ENCODE measurements around the gene CALY. TPM values are rescaled to one million over a fixed set of nuclear protein-coding genes. Genes with fewer than 3 reads are reported as not detected.

CALY gene
- total RNA-seq, 1 donor from 2014 or later = 4.7 TPM

DNA sequence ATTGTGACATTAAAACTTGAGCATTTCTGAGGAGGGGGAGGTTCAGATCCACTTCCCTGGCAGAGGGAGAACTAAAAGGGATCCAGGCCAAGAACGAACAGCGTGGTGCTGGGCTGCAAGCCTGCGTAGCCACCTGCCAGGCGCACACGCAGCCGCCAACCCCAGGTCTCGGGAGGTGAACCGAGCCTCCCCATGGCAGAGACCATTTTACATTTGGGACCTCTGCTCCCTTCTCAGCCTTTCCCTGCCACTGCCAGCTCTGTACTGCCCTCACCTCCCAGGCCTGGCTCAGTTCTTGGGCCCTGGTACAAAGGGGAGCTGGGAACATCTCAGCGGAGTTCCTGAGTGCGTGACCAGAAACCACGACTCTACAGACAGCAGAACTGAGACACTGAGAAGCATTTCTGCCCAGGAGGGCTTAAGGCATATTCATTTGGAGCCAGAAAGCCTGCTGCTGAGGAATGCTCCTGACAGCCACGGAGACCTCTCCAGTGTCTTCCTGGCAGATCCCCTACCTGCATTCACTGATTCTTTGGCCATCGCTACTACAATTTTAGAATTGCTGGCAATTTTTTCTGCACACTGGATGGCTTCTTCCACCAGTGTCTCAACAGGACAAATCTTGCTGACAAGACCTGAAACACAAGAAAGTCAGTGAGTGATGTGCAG lies 28.9 kb upstream of the CALY start:
- peaks cover 3 to 61% of the 10 kb centered on the region in 2 donors for H3K36me3 ChIP-seq
- H3K4me1 ChIP-seq = no peaks in the 10 kb centered on the region
- no peak overlapping the region for H3K4me3 ChIP-seq
- H3K9me3 ChIP-seq = no peaks in the 10 kb centered on the region
- no peak for DNase-seq (ENCODE audit: extremely low spot score in 2 of 2)
- TF ChIP-seq, protein P1, sequence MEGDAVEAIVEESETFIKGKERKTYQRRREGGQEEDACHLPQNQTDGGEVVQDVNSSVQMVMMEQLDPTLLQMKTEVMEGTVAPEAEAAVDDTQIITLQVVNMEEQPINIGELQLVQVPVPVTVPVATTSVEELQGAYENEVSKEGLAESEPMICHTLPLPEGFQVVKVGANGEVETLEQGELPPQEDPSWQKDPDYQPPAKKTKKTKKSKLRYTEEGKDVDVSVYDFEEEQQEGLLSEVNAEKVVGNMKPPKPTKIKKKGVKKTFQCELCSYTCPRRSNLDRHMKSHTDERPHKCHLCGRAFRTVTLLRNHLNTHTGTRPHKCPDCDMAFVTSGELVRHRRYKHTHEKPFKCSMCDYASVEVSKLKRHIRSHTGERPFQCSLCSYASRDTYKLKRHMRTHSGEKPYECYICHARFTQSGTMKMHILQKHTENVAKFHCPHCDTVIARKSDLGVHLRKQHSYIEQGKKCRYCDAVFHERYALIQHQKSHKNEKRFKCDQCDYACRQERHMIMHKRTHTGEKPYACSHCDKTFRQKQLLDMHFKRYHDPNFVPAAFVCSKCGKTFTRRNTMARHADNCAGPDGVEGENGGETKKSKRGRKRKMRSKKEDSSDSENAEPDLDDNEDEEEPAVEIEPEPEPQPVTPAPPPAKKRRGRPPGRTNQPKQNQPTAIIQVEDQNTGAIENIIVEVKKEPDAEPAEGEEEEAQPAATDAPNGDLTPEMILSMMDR (IDR thresholded peaks at IDR 0.05) = no peak
- TF ChIP-seq POLR2A (IDR thresholded peaks at IDR 0.05) (no peak), POLR2AphosphoS5 (IDR thresholded peaks at IDR 0.05; ENCODE audit: insufficient read depth in 1 of 2, low read depth in 1 of 2) (no peak)
- H3K27me3 ChIP-seq = no peaks in the 10 kb centered on the region
- intact Hi-C loops (cut with DNase I) = no loop called here
- no peak overlapping the region for H3K27ac ChIP-seq

DNA sequence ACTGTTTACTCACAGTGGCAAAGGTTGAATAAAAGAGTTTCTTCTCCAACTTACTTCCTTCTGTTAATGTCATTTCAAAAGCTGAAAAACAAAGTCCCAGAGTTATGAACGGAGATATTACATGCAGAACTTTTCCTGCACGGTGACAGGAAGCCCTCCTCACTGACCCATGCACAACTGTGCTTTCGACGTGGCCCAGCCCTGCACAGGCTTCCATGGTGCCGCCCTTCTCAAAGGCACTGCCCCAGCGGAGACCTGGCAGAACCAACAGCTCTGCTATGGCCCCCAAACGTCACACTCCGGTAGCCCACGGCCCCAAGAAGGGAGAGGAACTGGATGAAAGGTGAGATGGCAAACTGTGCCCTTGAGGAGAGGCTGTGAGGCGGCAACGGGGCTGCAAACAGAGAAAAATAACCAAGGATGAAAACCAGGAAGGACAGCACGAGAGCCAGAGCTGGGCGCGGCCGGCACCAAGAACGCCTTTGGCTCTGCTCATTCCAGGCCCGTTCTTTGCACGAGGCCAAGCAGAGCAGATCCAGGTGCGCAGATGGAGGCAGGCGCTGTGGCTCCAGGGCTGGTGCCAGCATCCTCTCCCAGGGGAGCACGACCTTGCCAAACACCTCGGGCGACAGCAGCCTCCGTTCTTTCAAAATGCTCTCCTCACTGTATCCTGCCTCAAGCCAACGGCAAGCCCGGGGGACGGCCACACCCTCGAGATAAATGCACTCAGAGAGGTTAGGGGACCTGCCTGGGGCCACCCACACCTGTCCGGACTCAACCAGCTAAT lies 28.1 kb upstream of the CALY start:
- H3K27me3 ChIP-seq = no peaks in the 10 kb centered on the region
- TF ChIP-seq, protein P1 (IDR thresholded peaks at IDR 0.05) = no peak
- no peak for TF ChIP-seq POLR2A (IDR thresholded peaks at IDR 0.05)
- no peak for TF ChIP-seq POLR2AphosphoS5 (IDR thresholded peaks at IDR 0.05; ENCODE audit: insufficient read depth in 1 of 2, low read depth in 1 of 2)
- no peak overlapping the region for H3K27ac ChIP-seq
- H3K36me3 ChIP-seq = peaks cover 3 to 54% of the 10 kb centered on the region in 2 donors
- H3K9me3 ChIP-seq = no peaks in the 10 kb centered on the region
- DNase-seq (ENCODE audit: extremely low spot score in 2 of 2) = no peak
- no peak overlapping the region for H3K4me3 ChIP-seq
- intact Hi-C loops (cut with DNase I) = no loop called here
- H3K4me1 ChIP-seq = no peaks in the 10 kb centered on the region

DNA sequence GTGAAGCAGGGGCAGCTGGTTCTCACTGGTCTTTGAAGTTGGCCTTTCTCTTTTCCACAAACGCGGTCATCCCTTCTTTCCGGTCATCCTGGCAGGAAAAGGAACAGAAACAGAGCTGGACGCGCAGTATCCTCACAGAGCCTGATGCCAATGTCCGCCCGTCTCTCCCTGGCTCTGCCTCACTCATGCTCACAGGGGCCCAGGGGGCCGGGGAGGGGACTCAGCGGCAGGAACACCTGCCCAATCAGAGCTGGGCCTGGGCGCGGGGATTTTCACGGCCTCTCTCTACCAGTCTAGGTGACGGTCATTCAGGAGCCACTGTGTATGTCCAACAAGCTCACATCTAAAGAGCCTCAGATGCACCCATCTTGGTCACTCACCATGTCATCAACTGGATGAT lies 26.1 kb upstream of the CALY start:
- intact Hi-C loops (cut with DNase I) = no loop called here
- Histone ChIP-seq H3K4me3 (no peak overlapping the region), H3K9me3 (no peaks in the 10 kb centered on the region), H3K4me1 (no peaks in the 10 kb centered on the region), H3K27me3 (no peaks in the 10 kb centered on the region), H3K36me3 (peaks cover 3 to 36% of the 10 kb centered on the region in 2 donors), H3K27ac (no peak overlapping the region)
- no peak for DNase-seq (ENCODE audit: extremely low spot score in 2 of 2)
- TF ChIP-seq POLR2AphosphoS5 (IDR thresholded peaks at IDR 0.05; ENCODE audit: insufficient read depth in 1 of 2, low read depth in 1 of 2) = no peak
- TF ChIP-seq POLR2A (IDR thresholded peaks at IDR 0.05) = no peak
- TF ChIP-seq, protein P1 (IDR thresholded peaks at IDR 0.05) = no peak

DNA sequence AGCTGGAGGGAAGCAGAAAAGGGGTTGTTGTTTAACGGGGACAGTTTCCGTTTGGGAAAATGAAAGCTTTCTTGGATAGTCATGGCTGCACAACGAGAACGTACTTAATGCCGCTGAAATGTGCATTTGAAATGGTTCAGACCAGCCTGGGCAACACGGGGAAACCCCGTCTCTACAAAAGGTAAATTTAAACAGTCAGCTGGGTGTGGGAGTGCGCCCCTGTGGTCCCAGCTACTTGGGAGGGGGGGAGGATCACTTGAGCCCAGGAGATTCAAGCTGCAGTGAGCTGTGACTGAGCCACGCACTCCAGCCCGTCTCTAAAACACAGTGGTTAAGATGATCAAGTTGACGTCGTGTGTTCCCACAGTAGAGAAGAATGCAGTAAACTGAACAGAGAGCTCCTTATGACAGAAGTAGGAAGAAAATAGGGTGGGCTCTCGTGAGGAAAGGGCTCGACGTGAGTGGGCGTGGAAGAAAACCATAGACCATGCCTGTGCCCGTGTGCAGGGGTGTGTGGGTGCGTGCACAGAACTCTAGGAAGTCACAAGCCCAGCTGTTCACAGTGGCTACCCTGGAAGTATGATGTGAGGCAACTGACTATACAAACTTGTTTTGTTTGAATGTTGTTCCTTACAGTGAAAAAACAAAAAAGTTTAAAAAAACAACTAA lies 25.2 kb upstream of the CALY start:
- Histone ChIP-seq H3K9me3 (no peaks in the 10 kb centered on the region), H3K36me3 (peaks cover 2 to 34% of the 10 kb centered on the region in 2 donors), H3K4me3 (no peak overlapping the region), H3K27ac (no peak overlapping the region), H3K27me3 (no peaks in the 10 kb centered on the region), H3K4me1 (peaks cover 9% of the 10 kb centered on the region)
- DNase-seq (ENCODE audit: extremely low spot score in 2 of 2) = no peak
- intact Hi-C loops (cut with DNase I) = no loop called here
- TF ChIP-seq POLR2AphosphoS5 (IDR thresholded peaks at IDR 0.05; ENCODE audit: insufficient read depth in 1 of 2, low read depth in 1 of 2) (no peak), POLR2A (IDR thresholded peaks at IDR 0.05) (no peak)
- TF ChIP-seq, protein P1 (IDR thresholded peaks at IDR 0.05) = no peak

Data from vagina (tissue), 2 donors.